ENCODE measurements around the gene DOCK2. TPM values are rescaled to one million over a fixed set of nuclear protein-coding genes. Genes with fewer than 3 reads are reported as not detected.

The DOCK2 gene
- total RNA-seq, 2 donors from 2014 or later: 249 to 284 TPM

- DNase-seq (no peak), ATAC-seq (no peak)
- Mint-ChIP-seq H3K4me3 (no peak overlapping the region), H3K27ac (no peak overlapping the region), H3K4me1 (no peaks in the 10 kb centered on the region), H3K27me3 (peaks cover 3% of the 10 kb centered on the region), H3K36me3 (ENCODE audit: low read depth) (no peaks in the 10 kb centered on the region)
- no peaks in the 10 kb centered on the region for H3K9me3 ChIP-seq (ENCODE audit: control insufficient read depth, low read length, poor library complexity, severe bottlenecking)
These were observed 10.3 kb upstream of the DOCK2 start for GRCh38 chr5:169626779-169627178.

GRCh38 chr5:169627551-169627950 lies 9.5 kb upstream of the DOCK2 start:
- Mint-ChIP-seq H3K27me3 (peaks cover 10% of the 10 kb centered on the region), H3K36me3 (ENCODE audit: low read depth) (no peaks in the 10 kb centered on the region), H3K27ac (no peak overlapping the region), H3K4me3 (no peak overlapping the region), H3K4me1 (no peaks in the 10 kb centered on the region)
- no peaks in the 10 kb centered on the region for H3K9me3 ChIP-seq (ENCODE audit: control insufficient read depth, low read length, poor library complexity, severe bottlenecking)
- ATAC-seq (no peak), DNase-seq (no peak)

- DNase-seq: no peak
- Mint-ChIP-seq H3K27ac (no peak overlapping the region), H3K4me3 (no peak overlapping the region), H3K36me3 (ENCODE audit: low read depth) (no peaks in the 10 kb centered on the region), H3K27me3 (peaks cover 10% of the 10 kb centered on the region), H3K4me1 (no peaks in the 10 kb centered on the region)
- no peak for ATAC-seq
- H3K9me3 ChIP-seq (ENCODE audit: control insufficient read depth, low read length, poor library complexity, severe bottlenecking): no peaks in the 10 kb centered on the region
These were observed 8.2 kb upstream of the DOCK2 start for GRCh38 chr5:169628892-169629291.

- no peak for ATAC-seq
- Mint-ChIP-seq H3K4me3 (no peak overlapping the region), H3K36me3 (ENCODE audit: low read depth) (peaks cover 2% of the 10 kb centered on the region), H3K27me3 (peaks cover 10% of the 10 kb centered on the region), H3K4me1 (no peaks in the 10 kb centered on the region), H3K27ac (no peak overlapping the region)
- no peak for DNase-seq
- no peaks in the 10 kb centered on the region for H3K9me3 ChIP-seq (ENCODE audit: control insufficient read depth, low read length, poor library complexity, severe bottlenecking)
These were observed 7.1 kb upstream of the DOCK2 start for GRCh38 chr5:169629847-169630548.

- H3K9me3 ChIP-seq (ENCODE audit: control insufficient read depth, low read length, poor library complexity, severe bottlenecking): no peaks in the 10 kb centered on the region
- DNase-seq: no peak
These were observed 5.7 kb upstream of the DOCK2 start for GRCh38 chr5:169631360-169631759.

GRCh38 chr5:169632946-169633345 lies 4.1 kb upstream of the DOCK2 start:
- no peaks in the 10 kb centered on the region for H3K9me3 ChIP-seq (ENCODE audit: control insufficient read depth, low read length, poor library complexity, severe bottlenecking)
- Mint-ChIP-seq H3K4me3 (no peak overlapping the region), H3K4me1 (peaks cover 5% of the 10 kb centered on the region), H3K36me3 (ENCODE audit: low read depth) (peaks cover 2% of the 10 kb centered on the region), H3K27ac (no peak overlapping the region), H3K27me3 (peaks cover 10% of the 10 kb centered on the region)
- DNase-seq: no peak
- ATAC-seq: no peak

More at GRCh38 chr5:169631360-169631759, 5.7 kb upstream of the DOCK2 start:
- peaks cover 10% of the 10 kb centered on the region for H3K27me3 Mint-ChIP-seq
- no peak overlapping the region for H3K27ac Mint-ChIP-seq
- no peaks in the 10 kb centered on the region for H3K4me1 Mint-ChIP-seq
- no peak overlapping the region for H3K4me3 Mint-ChIP-seq
- no peak for ATAC-seq
- peaks cover 2% of the 10 kb centered on the region for H3K36me3 Mint-ChIP-seq (ENCODE audit: low read depth)

- no peak for DNase-seq
These were observed 2.5 kb upstream of the DOCK2 start for GRCh38 chr5:169634606-169635005.

GRCh38 chr5:169635936-169636335 lies 1.1 kb upstream of the DOCK2 start:
- ATAC-seq (no peak), DNase-seq (no peak)
- Mint-ChIP-seq H3K27me3 (peaks cover 10% of the 10 kb centered on the region), H3K27ac (peak overlapping the region; percentile 84), H3K36me3 (ENCODE audit: low read depth) (peaks cover 2% of the 10 kb centered on the region), H3K4me3 (peak overlapping the region; percentile 97), H3K4me1 (peaks cover 23% of the 10 kb centered on the region)
- no peaks in the 10 kb centered on the region for H3K9me3 ChIP-seq (ENCODE audit: control insufficient read depth, low read length, poor library complexity, severe bottlenecking)

More at GRCh38 chr5:169634606-169635005, 2.5 kb upstream of the DOCK2 start:
- H3K4me1 Mint-ChIP-seq: peaks cover 15% of the 10 kb centered on the region
- H3K27ac Mint-ChIP-seq: no peak overlapping the region
- peaks cover 2% of the 10 kb centered on the region for H3K36me3 Mint-ChIP-seq (ENCODE audit: low read depth)
- H3K27me3 Mint-ChIP-seq: peaks cover 10% of the 10 kb centered on the region
- no peak overlapping the region for H3K4me3 Mint-ChIP-seq
- H3K9me3 ChIP-seq (ENCODE audit: control insufficient read depth, low read length, poor library complexity, severe bottlenecking): no peaks in the 10 kb centered on the region
- ATAC-seq: no peak

- H3K4me3 Mint-ChIP-seq: peak overlapping the region; percentile 97
- H3K27me3 Mint-ChIP-seq: peaks cover 9% of the 10 kb centered on the region
- DNase-seq (no peak), ATAC-seq (no peak)
- peaks cover 2% of the 10 kb centered on the region for H3K36me3 Mint-ChIP-seq (ENCODE audit: low read depth)
- peak overlapping the region; percentile 84 for H3K27ac Mint-ChIP-seq
- no peaks in the 10 kb centered on the region for H3K9me3 ChIP-seq (ENCODE audit: control insufficient read depth, low read length, poor library complexity, severe bottlenecking)
- peaks cover 30% of the 10 kb centered on the region for H3K4me1 Mint-ChIP-seq
These were observed 494 bp upstream of the DOCK2 start for GRCh38 chr5:169636477-169637084.

- Mint-ChIP-seq H3K27ac (peak overlapping the region; percentile 95), H3K4me3 (peak overlapping the region; percentile 97), H3K27me3 (no peaks in the 10 kb centered on the region), H3K36me3 (ENCODE audit: low read depth) (peaks cover 2% of the 10 kb centered on the region), H3K4me1 (peaks cover 38% of the 10 kb centered on the region)
- ATAC-seq: peak; percentile 80
- no peaks in the 10 kb centered on the region for H3K9me3 ChIP-seq (ENCODE audit: control insufficient read depth, low read length, poor library complexity, severe bottlenecking)
- DNase-seq: peak; percentile 33 to 56 (median 44)
These were observed 560 bp downstream of the DOCK2 start for GRCh38 chr5:169637549-169638121.

GRCh38 chr5:169641253-169641652 lies 4.2 kb downstream of the DOCK2 start:
- DNase-seq: no peak
- Mint-ChIP-seq H3K4me1 (peaks cover 63% of the 10 kb centered on the region), H3K4me3 (no peak overlapping the region), H3K27ac (peak overlapping the region; percentile 8), H3K36me3 (ENCODE audit: low read depth) (peaks cover 3% of the 10 kb centered on the region), H3K27me3 (no peaks in the 10 kb centered on the region)
- no peaks in the 10 kb centered on the region for H3K9me3 ChIP-seq (ENCODE audit: control insufficient read depth, low read length, poor library complexity, severe bottlenecking)
- ATAC-seq: no peak

- H3K36me3 Mint-ChIP-seq (ENCODE audit: low read depth): peaks cover 3% of the 10 kb centered on the region
- no peak overlapping the region for H3K4me3 Mint-ChIP-seq
- ATAC-seq: no peak
These were observed 9.8 kb downstream of the DOCK2 start for GRCh38 chr5:169646856-169647255.

GRCh38 chr5:169647566-169647965 lies 10.5 kb downstream of the DOCK2 start:
- H3K36me3 Mint-ChIP-seq (ENCODE audit: low read depth): peaks cover 6% of the 10 kb centered on the region
- H3K27ac Mint-ChIP-seq: peak overlapping the region; percentile 98
- DNase-seq (no peak), ATAC-seq (no peak)
- H3K4me3 Mint-ChIP-seq: peak overlapping the region; percentile 70
- H3K9me3 ChIP-seq (ENCODE audit: control insufficient read depth, low read length, poor library complexity, severe bottlenecking): no peaks in the 10 kb centered on the region
- H3K27me3 Mint-ChIP-seq: no peaks in the 10 kb centered on the region
- H3K4me1 Mint-ChIP-seq: peaks cover 82% of the 10 kb centered on the region

More at GRCh38 chr5:169646856-169647255, 9.8 kb downstream of the DOCK2 start:
- DNase-seq: no peak
- H3K9me3 ChIP-seq (ENCODE audit: control insufficient read depth, low read length, poor library complexity, severe bottlenecking): no peaks in the 10 kb centered on the region
- Mint-ChIP-seq H3K27me3 (no peaks in the 10 kb centered on the region), H3K4me1 (peaks cover 80% of the 10 kb centered on the region), H3K27ac (peak overlapping the region; percentile 98)
